Suppressor macrophage treated with lipopolysaccharide for 1 hour (primary cell): ENCODE results near the gene PTCHD1.

Experiments
- DNase-seq, 3 donors: peaks; one replicate each; pipeline ENCODE4 v3.0.0-alpha.2; 2020 to 2022

PTCHD1 gene

GRCh38 chrX:23364416-23364815 is 29.8 kb downstream of the PTCHD1 start:
- no peak for DNase-seq

GRCh38 chrX:23365541-23365940 is 30.9 kb downstream of the PTCHD1 start:
- no peak for DNase-seq

- no peak for DNase-seq
Measured at GRCh38 chrX:23366914-23367313, 32.3 kb downstream of the PTCHD1 start.

- DNase-seq: no peak
Measured at GRCh38 chrX:23369027-23369426, 34.4 kb downstream of the PTCHD1 start.

- DNase-seq: no peak
Measured at GRCh38 chrX:23372220-23372902, 37.7 kb downstream of the PTCHD1 start.

GRCh38 chrX:23373129-23373804 is 38.6 kb downstream of the PTCHD1 start:
- DNase-seq: no peak

- DNase-seq: no peak
Measured at GRCh38 chrX:23374291-23374690, 39.6 kb downstream of the PTCHD1 start.

- no peak for DNase-seq
Measured at GRCh38 chrX:23376581-23376980, 41.9 kb downstream of the PTCHD1 start.

GRCh38 chrX:23380581-23380980 is 45.9 kb downstream of the PTCHD1 start:
- no peak for DNase-seq

- no peak for DNase-seq
Measured at GRCh38 chrX:23381099-23382087, 46.7 kb downstream of the PTCHD1 start.

GRCh38 chrX:23382572-23382971 is 47.9 kb downstream of the PTCHD1 start:
- no peak for DNase-seq

- DNase-seq: no peak
Measured at GRCh38 chrX:23383411-23383810, 48.8 kb downstream of the PTCHD1 start.

- no peak for DNase-seq
Measured at GRCh38 chrX:23385242-23385641, 50.6 kb downstream of the PTCHD1 start.

- no peak for DNase-seq
Measured at GRCh38 chrX:23386260-23386659, 51.6 kb downstream of the PTCHD1 start.

- DNase-seq: no peak
Measured at GRCh38 chrX:23386726-23387125, 52.1 kb downstream of the PTCHD1 start.

GRCh38 chrX:23387550-23388184 is 53.0 kb downstream of the PTCHD1 start:
- no peak for DNase-seq

GRCh38 chrX:23389196-23389792 is 54.6 kb downstream of the PTCHD1 start:
- no peak for DNase-seq

GRCh38 chrX:23390979-23391378 is 56.3 kb downstream of the PTCHD1 start:
- DNase-seq: no peak

GRCh38 chrX:23392195-23392594 is 57.5 kb downstream of the PTCHD1 start:
- no peak for DNase-seq

- DNase-seq: no peak
Measured at GRCh38 chrX:23394421-23394820, 59.8 kb downstream of the PTCHD1 start.

GRCh38 chrX:23396263-23396662 is 61.6 kb downstream of the PTCHD1 start:
- DNase-seq: no peak

- no peak for DNase-seq
Measured at GRCh38 chrX:23398570-23398969, 63.9 kb downstream of the PTCHD1 start.

GRCh38 chrX:23403849-23404248 is 69.2 kb downstream of the PTCHD1 start:
- no peak for DNase-seq
